Loucy (cell line): ENCODE results near the gene TNNI2.

Experiments used
- H2AFZ ChIP-seq: fragments of 200-600 bp; sonication (generic); 2 replicates; pipeline ENCODE4 v1.6.0; 2016; ENCODE audit warnings: antibody characterized with exemption, mild to moderate bottlenecking, low read length, moderate library complexity
- H3F3A ChIP-seq: fragments of 200-600 bp; 2 replicates; pipeline ENCODE4 v1.6.0; 2016; ENCODE audit warnings: antibody characterized with exemption, low read depth, mild to moderate bottlenecking
- H3K27me3 ChIP-seq: fragments of 200-600 bp; sonication (generic); 2 replicates; pipeline ENCODE4 v1.6.1; 2014; ENCODE audit warnings: low read length, mild to moderate bottlenecking; ENCODE audit not compliant: insufficient read depth, poor library complexity, severe bottlenecking
- H3K36me3 ChIP-seq: fragments of 200-600 bp; sonication (generic); 2 replicates; pipeline ENCODE4 v1.6.1; 2016; ENCODE audit warnings: low read length; ENCODE audit not compliant: insufficient read depth
- H3K4me1 ChIP-seq: fragments of 200-600 bp; sonication (generic); 2 replicates; pipeline ENCODE4 v1.5.1; 2014; ENCODE audit warnings: low read length, mild to moderate bottlenecking; ENCODE audit not compliant: insufficient read depth, poor library complexity, severe bottlenecking
- H3K4me2 ChIP-seq: fragments of 200-600 bp; sonication (generic); 2 replicates; pipeline ENCODE4 v1.6.0; 2014; ENCODE audit warnings: antibody characterized with exemption, low read length, low read depth, mild to moderate bottlenecking; ENCODE audit not compliant: poor library complexity, severe bottlenecking
- H3K4me3 ChIP-seq: fragments of 200-600 bp; sonication (generic); 2 replicates; pipeline ENCODE4 v1.5.1; 2014; ENCODE audit warnings: low read length, mild to moderate bottlenecking, mixed read lengths; ENCODE audit not compliant: poor library complexity, severe bottlenecking
- H3K79me2 ChIP-seq: fragments of 200-600 bp; sonication (generic); 2 replicates; pipeline ENCODE4 v1.6.1; 2014; ENCODE audit warnings: low read length; ENCODE audit not compliant: insufficient read depth
- H3K9ac ChIP-seq: fragments of 200-600 bp; sonication (generic); 2 replicates; pipeline ENCODE4 v1.6.0; 2014; ENCODE audit warnings: mild to moderate bottlenecking, low read depth, low read length, moderate library complexity; ENCODE audit not compliant: poor library complexity, severe bottlenecking
- H3K9me2 ChIP-seq: fragments of 200-600 bp; sonication (generic); replicated peaks from 2 replicates; pipeline ENCODE4 v1.6.1; 2016; ENCODE audit warnings: low read depth, low read length, mixed read lengths
- H3K9me3 ChIP-seq: fragments of 200-600 bp; sonication (generic); 2 replicates; pipeline ENCODE4 v1.6.1; 2014; ENCODE audit warnings: mild to moderate bottlenecking, antibody characterized with exemption, low read length, low read depth; ENCODE audit not compliant: insufficient read depth
- H4K20me1 ChIP-seq: fragments of 200-600 bp; sonication (generic); 2 replicates; pipeline ENCODE4 v1.6.0; 2014; ENCODE audit warnings: antibody characterized with exemption, low read length, mild to moderate bottlenecking; ENCODE audit not compliant: insufficient read depth, poor library complexity, severe bottlenecking
- EZH2phosphoT487 ChIP-seq: fragments of 200-600 bp; IDR thresholded peaks from 2 replicates; pipeline ENCODE4 v1.6.1; 2018; ENCODE audit warnings: antibody characterized with exemption, mild to moderate bottlenecking, moderate library complexity, borderline replicate concordance
- TF ChIP-seq, protein P1 (sequence below): fragments of 200-600 bp; sonication (generic); conservative IDR thresholded peaks from 2 replicates; pipeline ENCODE4 v1.5.1; 2014; ENCODE audit warnings: mild to moderate bottlenecking, antibody characterized with exemption, low read length

TNNI2 gene

DNA sequence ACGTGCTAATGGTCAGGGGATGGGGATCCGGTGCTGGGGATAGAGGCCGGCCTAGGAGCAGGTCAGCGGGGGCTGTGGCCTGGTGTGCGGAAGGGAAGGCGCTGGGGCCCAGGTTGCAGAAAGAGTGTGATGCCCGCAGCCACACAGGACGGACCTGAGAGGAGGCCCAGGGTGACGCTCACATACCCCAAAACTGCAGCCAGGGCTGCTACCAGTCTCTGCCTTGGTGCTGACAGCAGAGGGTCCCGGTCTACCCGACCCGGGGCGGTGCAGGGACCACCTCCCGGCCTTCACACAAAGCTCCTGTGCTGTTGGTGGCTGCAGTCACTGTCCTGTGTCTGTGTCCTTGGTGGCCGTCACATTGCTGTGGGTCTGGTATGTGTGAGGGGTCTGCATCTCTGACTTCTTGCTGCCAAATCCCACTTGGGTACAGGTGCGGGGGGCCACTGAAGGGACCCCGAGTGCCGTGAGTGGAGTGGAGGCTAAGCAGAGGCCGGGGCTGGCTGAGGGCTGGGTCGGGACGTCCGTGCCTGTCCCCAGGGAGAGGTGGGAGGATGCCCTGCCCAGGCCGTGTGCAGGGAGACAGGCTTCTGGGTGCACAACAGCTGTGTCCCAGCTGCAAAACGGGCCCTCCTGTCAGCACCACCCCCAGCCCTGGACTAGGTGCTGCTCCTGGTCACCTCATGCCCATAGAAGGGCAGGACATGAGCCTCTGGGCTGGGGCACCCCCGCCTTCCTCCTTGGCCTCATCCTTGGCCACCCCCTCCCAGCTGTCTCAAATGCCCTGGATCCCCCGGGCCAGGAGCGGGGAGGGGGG, 15.6 kb downstream of the TNNI2 start:
- Histone ChIP-seq H3K79me2 (peaks cover 57% of the 10 kb centered on the region; the same call in 1 of the 2 replicates), H3K27me3 (no peaks in the 10 kb centered on the region), H3F3A (no peaks in the 10 kb centered on the region), H4K20me1 (peaks cover 7% of the 10 kb centered on the region), H3K9ac (peak overlapping the region; percentile 91), H2AFZ (no peak overlapping the region), H3K36me3 (no peaks in the 10 kb centered on the region), H3K4me3 (peak overlapping the region; percentile 78), H3K9me3 (no peaks in the 10 kb centered on the region), H3K9me2 (no peaks in the 10 kb centered on the region), H3K4me2 (peak overlapping the region; percentile 72), H3K4me1 (peaks cover 10% of the 10 kb centered on the region)
- TF ChIP-seq, protein P1, sequence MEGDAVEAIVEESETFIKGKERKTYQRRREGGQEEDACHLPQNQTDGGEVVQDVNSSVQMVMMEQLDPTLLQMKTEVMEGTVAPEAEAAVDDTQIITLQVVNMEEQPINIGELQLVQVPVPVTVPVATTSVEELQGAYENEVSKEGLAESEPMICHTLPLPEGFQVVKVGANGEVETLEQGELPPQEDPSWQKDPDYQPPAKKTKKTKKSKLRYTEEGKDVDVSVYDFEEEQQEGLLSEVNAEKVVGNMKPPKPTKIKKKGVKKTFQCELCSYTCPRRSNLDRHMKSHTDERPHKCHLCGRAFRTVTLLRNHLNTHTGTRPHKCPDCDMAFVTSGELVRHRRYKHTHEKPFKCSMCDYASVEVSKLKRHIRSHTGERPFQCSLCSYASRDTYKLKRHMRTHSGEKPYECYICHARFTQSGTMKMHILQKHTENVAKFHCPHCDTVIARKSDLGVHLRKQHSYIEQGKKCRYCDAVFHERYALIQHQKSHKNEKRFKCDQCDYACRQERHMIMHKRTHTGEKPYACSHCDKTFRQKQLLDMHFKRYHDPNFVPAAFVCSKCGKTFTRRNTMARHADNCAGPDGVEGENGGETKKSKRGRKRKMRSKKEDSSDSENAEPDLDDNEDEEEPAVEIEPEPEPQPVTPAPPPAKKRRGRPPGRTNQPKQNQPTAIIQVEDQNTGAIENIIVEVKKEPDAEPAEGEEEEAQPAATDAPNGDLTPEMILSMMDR: no peak
- no peak for TF ChIP-seq EZH2phosphoT487

DNA sequence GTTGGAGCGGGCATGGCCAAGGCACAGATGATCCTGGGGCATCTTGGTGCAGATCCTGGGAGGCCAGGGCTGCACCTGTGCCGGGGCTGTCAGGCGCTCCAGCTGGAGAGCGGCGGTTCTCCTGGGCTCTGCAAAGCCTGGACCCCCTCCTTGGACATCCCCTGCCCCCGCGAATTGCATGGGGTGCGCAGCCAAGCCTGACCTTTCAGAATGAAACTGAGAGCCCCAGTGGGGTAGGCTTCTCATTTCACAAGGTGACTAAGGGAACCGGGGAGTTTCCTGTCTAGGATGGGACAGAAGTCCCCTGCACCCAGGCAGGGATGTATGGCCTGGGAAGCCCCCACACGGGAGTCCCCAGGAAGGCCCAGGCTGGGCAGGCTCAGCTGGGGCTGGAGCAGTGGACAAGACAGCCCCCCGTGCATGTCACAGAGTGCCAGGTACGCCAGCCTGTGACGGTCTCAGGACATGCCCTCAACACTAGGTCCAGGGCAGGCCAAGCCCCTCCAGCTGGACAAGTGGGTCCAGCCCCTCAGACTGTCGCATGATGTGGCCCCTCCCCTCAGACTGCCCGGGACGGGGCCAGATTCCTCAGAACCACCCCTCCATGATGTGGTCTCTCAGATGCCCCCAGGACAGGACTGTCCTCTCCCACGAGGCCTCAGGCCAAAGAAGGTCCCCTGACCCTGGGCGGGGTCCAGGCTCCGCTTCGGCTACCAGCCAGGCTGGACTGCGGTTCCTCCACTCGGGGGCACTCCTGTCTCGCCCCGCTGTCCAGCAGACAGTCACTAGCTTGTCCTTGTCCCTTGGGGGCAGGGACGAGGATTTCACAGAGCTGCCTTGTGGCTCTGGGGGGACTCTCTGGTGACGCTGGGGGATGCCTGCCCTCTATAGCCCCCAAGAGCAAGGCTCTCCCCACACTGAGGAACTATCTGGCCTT, 16.4 kb downstream of the TNNI2 start:
- Histone ChIP-seq H3K4me1 (peaks cover 10% of the 10 kb centered on the region), H3K9me2 (no peaks in the 10 kb centered on the region), H3K27me3 (no peaks in the 10 kb centered on the region), H3K36me3 (no peaks in the 10 kb centered on the region), H3K4me2 (peak overlapping the region; percentile 72), H3K9ac (peak overlapping the region; percentile 91), H3K4me3 (peak overlapping the region; percentile 78), H3K9me3 (no peaks in the 10 kb centered on the region), H4K20me1 (peaks cover 7% of the 10 kb centered on the region), H2AFZ (no peak overlapping the region), H3K79me2 (peaks cover 60% of the 10 kb centered on the region; the same call in 1 of the 2 replicates), H3F3A (no peaks in the 10 kb centered on the region)
- no peak for TF ChIP-seq EZH2phosphoT487
- TF ChIP-seq, protein P1: no peak

DNA sequence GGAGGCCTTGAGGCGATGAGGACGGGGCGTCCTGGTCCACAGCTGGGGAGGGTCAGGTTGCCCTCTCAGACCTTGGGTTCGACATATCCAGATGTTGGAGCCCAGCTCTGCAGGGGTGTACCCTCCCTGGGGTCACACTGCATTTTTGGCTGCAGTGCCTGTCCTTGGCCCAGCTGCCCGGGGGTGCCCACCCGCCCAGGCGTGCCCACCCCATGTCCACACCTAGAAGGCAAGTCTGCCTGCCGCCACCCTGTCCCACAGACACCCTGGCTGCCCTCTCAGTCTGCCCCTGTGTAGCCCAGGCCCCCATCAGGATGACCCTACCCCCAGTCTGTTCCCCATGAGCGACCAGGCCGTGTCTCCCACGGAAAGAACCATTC, 17.1 kb downstream of the TNNI2 start:
- no peak overlapping the region for H2AFZ ChIP-seq
- H3F3A ChIP-seq: no peaks in the 10 kb centered on the region
- peaks cover 10% of the 10 kb centered on the region for H3K4me1 ChIP-seq
- peak overlapping the region; percentile 22 for H3K4me3 ChIP-seq
- no peaks in the 10 kb centered on the region for H3K9me2 ChIP-seq
- H3K4me2 ChIP-seq: peak overlapping the region; percentile 72
- H3K36me3 ChIP-seq: no peaks in the 10 kb centered on the region
- TF ChIP-seq, protein P1: no peak
- TF ChIP-seq EZH2phosphoT487: no peak
- H3K79me2 ChIP-seq: peaks cover 60% of the 10 kb centered on the region; the same call in 1 of the 2 replicates
- H3K9ac ChIP-seq: peak overlapping the region; percentile 6
- H3K9me3 ChIP-seq: no peaks in the 10 kb centered on the region
- peaks cover 7% of the 10 kb centered on the region for H4K20me1 ChIP-seq
- no peaks in the 10 kb centered on the region for H3K27me3 ChIP-seq
